PFSK-1 (cell line): ENCODE data around the gene ANKFY1.

Experiments
- FOXP2 ChIP-seq: optimal IDR thresholded peaks from 2 replicates; pipeline ENCODE3; 2011; ENCODE audit warnings: borderline replicate concordance, control low read depth, inconsistent platforms; ENCODE audit not compliant: insufficient read depth; ENCODE audit errors: extremely low read length, extremely low read depth
- POLR2AphosphoS5 ChIP-seq: IDR thresholded peaks from 2 replicates; pipeline ENCODE4 v1.6.1; 2012; ENCODE audit warnings: low read depth, mild to moderate bottlenecking, control low read depth, low read length, moderate library complexity
- REST ChIP-seq, 2 experiments: IDR thresholded peaks; 2 replicates each; pipeline versions ENCODE4 v1.6.1 to v1.8.0; 2011 to 2012; ENCODE audit warnings: low read depth in 2 of 2, low read length in 2 of 2, control low read depth in 1 of 2, inconsistent platforms in 1 of 2, mild to moderate bottlenecking in 1 of 2, moderate library complexity in 1 of 2; ENCODE audit not compliant: insufficient read depth in 1 of 2
- SIN3A ChIP-seq: IDR thresholded peaks from 2 replicates; pipeline ENCODE4 v1.6.1; 2012; ENCODE audit warnings: mild to moderate bottlenecking, low read length, moderate library complexity, borderline replicate concordance; ENCODE audit not compliant: insufficient read depth
- TAF1 ChIP-seq: IDR thresholded peaks from 2 replicates; pipeline ENCODE4 v1.6.1; 2012; ENCODE audit warnings: low read length, control low read depth, borderline replicate concordance; ENCODE audit not compliant: insufficient read depth

Gene ANKFY1

DNA sequence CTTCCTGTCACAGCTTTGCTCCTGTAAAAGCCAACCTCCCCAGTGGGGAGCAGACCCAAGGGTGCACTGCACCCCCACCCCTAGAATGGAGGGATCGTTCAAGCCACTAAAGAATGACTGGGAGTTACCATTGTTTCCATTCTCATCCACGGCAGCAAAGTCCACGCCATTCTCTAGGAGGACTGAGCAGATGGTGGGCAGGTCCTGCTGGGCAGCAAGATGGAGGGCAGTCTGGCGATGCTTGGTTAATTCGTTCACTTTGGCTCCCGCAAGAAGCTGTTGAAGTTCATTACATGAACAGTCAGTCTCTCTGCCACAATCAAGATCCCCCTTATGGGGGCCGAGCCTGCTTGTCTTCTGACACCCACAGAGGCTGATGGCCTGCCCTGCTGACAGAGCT is 90.0 kb downstream of the ANKFY1 start:
- TF ChIP-seq REST (IDR thresholded peaks at IDR 0.05; ENCODE audit: insufficient read depth in 1 of 2, low read depth in 2 of 2, low read length in 2 of 2) (no peak), SIN3A (no peak), TAF1 (no peak), FOXP2 (no peak), POLR2AphosphoS5 (no peak)

- TF ChIP-seq TAF1 (no peak), REST (IDR thresholded peaks at IDR 0.05; ENCODE audit: insufficient read depth in 1 of 2, low read depth in 2 of 2, low read length in 2 of 2) (no peak), POLR2AphosphoS5 (no peak), FOXP2 (no peak), SIN3A (no peak)
Observed at GRCh38 chr17:4172356-4172755, 91.4 kb downstream of the ANKFY1 start.

DNA sequence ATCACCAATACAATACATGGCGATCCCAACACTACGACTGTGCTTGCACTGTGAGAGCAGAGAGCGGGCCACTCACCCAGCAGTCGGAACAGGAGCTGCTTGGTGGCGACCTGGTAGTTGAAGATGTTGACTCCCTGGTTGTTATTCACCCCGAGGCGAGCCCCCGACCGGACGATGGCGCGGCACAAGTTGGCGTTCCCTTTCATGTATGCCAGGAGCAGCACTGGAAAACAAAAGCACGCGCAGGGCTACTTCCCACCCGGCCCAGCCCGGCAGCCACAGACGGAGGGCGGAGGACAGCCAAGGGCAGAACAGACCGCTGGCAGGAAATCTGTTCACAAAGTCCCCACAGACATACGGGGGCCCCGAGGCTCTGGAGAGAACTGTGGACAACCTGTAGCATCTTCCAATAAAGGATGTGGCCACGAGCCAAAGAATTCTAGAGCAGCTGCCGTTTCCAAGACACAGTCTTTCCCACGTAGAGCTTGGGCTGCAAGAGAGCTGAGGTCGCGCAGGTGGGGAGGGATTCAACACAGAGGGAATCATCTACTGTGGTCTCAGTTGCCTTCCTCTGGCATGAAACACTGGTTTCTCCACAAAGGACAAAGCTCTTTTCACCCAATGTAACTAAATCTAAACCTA is 93.0 kb downstream of the ANKFY1 start:
- TF ChIP-seq REST (IDR thresholded peaks at IDR 0.05; ENCODE audit: insufficient read depth in 1 of 2, low read depth in 2 of 2, low read length in 2 of 2) (no peak), TAF1 (no peak), SIN3A (no peak), FOXP2 (no peak), POLR2AphosphoS5 (no peak)

- TF ChIP-seq FOXP2: no peak
- TF ChIP-seq POLR2AphosphoS5: no peak
- TF ChIP-seq SIN3A: no peak
- TF ChIP-seq REST (IDR thresholded peaks at IDR 0.05; ENCODE audit: insufficient read depth in 1 of 2, low read depth in 2 of 2, low read length in 2 of 2): no peak
- no peak for TF ChIP-seq TAF1
Observed at GRCh38 chr17:4167786-4168185, 96.0 kb downstream of the ANKFY1 start.

- TF ChIP-seq SIN3A: no peak
- no peak for TF ChIP-seq REST (IDR thresholded peaks at IDR 0.05; ENCODE audit: insufficient read depth in 1 of 2, low read depth in 2 of 2, low read length in 2 of 2)
- TF ChIP-seq FOXP2: no peak
- no peak for TF ChIP-seq TAF1
- no peak for TF ChIP-seq POLR2AphosphoS5
Observed at GRCh38 chr17:4166419-4166818, 97.4 kb downstream of the ANKFY1 start.
